ENCODE measurements around the gene TMEM200A. TPM values are rescaled to one million over a fixed set of nuclear protein-coding genes. Genes with fewer than 3 reads are reported as not detected.

The TMEM200A gene
- total and polyA plus RNA-seq, 10 of the 15 experiments (the other 5 are each of a cell fraction or from before 2014, with no cell fraction given): 5.5 to 12.4 (median 9.6) TPM

- H4K20me1 ChIP-seq (ENCODE audit: control insufficient read depth, insufficient read depth): no peaks in the 10 kb centered on the region
- H3K79me2 ChIP-seq (ENCODE audit: control insufficient read depth, insufficient read depth, low read length): no peaks in the 10 kb centered on the region
- no peak overlapping the region for H2AFZ ChIP-seq (ENCODE audit: control insufficient read depth, low read depth, low read length)
- H3K9me3 ChIP-seq (replicated peaks; ENCODE audit: control insufficient read depth, insufficient read depth, low read length): no peaks in the 10 kb centered on the region
- no peak overlapping the region for H3K9ac ChIP-seq (ENCODE audit: control insufficient read depth, insufficient read depth, low read length)
- no peak overlapping the region for H3K4me3 ChIP-seq
- DNase-seq (ENCODE audit: low read depth, low spot score) (no peak), ATAC-seq (no peak), FAIRE-seq (no peak)
- ChIA-PET POLR2A (no interaction called here), RAD21 (ENCODE audit: unreplicated experiment) (no interaction called here), CTCF (no interaction called here), SMC1A (ENCODE audit: uncharacterized antibody, unreplicated experiment) (interaction anchor here (1.9 kb wide), 1 partner anchor 10 kb away, joined by 7 read pairs; no protein-coding TSS in a partner anchor)
- H3K27me3 ChIP-seq (replicated peaks in 1 of 2; ENCODE audit: control insufficient read depth in 2 of 2, insufficient read depth in 2 of 2, low read length in 1 of 2): no peaks in the 10 kb centered on the region; a peak in 1 of 4 replicates
- no peak overlapping the region for H3K4me2 ChIP-seq (ENCODE audit: control insufficient read depth, insufficient read depth)
- in situ Hi-C loops (cut with MboI) (no loop called here), intact Hi-C loops (cut with micrococcal nuclease; ENCODE audit: unreplicated experiment) (no loop called here)
- no TSS peak for BruUV-seq (replicated peaks)
- 12% methylated on average over 5 of the region's 5 CpGs for WGBS (ENCODE audit: insufficient coverage, insufficient replicate concordance, low lambda C conversion rate, missing lambda C conversion rate)
- H3K36me3 ChIP-seq (ENCODE audit: control insufficient read depth in 2 of 2, insufficient read depth in 2 of 2, low read length in 1 of 2): no peaks in the 10 kb centered on the region
- no peak overlapping the region for H3K27ac ChIP-seq (ENCODE audit: control insufficient read depth, insufficient read depth)
- no peaks in the 10 kb centered on the region for H3K4me1 ChIP-seq (ENCODE audit: control insufficient read depth, insufficient read depth, low read length)
- TF ChIP-seq WRNIP1 (IDR thresholded peaks at IDR 0.05; ENCODE audit: borderline replicate concordance, low read depth, low read length) (no peak), ZBTB11 (CRISPR knock-in tag; IDR thresholded peaks at IDR 0.05) (no peak), ZZZ3 (IDR thresholded peaks at IDR 0.05; ENCODE audit: control insufficient read depth, insufficient read length, low read depth) (no peak), TBL1XR1 (IDR thresholded peaks at IDR 0.05; ENCODE audit: low read depth, low read length) (no peak), ATF7 (IDR thresholded peaks at IDR 0.05; ENCODE audit: low read depth) (no peak), JUND (IDR thresholded peaks at IDR 0.05; ENCODE audit: low read depth, low read length) (no peak), FOXM1 (IDR thresholded peaks at IDR 0.05; ENCODE audit: low read depth, low read length) (no peak), MXI1 (IDR thresholded peaks at IDR 0.05; ENCODE audit: low read depth, low read length) (no peak), NFXL1 (IDR thresholded peaks at IDR 0.05; ENCODE audit: borderline replicate concordance) (no peak), FOXK2 (IDR thresholded peaks at IDR 0.05) (no peak), NFYA (IDR thresholded peaks at IDR 0.05; ENCODE audit: borderline replicate concordance, low read depth, low read length) (no peak), MYC (IDR thresholded peaks at IDR 0.05; ENCODE audit: insufficient read depth, insufficient read length, insufficient replicate concordance, low read length, severe bottlenecking) (no peak), STAT1 (conservative IDR thresholded peaks at IDR 0.05) (no peak)
- TF ChIP-seq, protein P1, sequence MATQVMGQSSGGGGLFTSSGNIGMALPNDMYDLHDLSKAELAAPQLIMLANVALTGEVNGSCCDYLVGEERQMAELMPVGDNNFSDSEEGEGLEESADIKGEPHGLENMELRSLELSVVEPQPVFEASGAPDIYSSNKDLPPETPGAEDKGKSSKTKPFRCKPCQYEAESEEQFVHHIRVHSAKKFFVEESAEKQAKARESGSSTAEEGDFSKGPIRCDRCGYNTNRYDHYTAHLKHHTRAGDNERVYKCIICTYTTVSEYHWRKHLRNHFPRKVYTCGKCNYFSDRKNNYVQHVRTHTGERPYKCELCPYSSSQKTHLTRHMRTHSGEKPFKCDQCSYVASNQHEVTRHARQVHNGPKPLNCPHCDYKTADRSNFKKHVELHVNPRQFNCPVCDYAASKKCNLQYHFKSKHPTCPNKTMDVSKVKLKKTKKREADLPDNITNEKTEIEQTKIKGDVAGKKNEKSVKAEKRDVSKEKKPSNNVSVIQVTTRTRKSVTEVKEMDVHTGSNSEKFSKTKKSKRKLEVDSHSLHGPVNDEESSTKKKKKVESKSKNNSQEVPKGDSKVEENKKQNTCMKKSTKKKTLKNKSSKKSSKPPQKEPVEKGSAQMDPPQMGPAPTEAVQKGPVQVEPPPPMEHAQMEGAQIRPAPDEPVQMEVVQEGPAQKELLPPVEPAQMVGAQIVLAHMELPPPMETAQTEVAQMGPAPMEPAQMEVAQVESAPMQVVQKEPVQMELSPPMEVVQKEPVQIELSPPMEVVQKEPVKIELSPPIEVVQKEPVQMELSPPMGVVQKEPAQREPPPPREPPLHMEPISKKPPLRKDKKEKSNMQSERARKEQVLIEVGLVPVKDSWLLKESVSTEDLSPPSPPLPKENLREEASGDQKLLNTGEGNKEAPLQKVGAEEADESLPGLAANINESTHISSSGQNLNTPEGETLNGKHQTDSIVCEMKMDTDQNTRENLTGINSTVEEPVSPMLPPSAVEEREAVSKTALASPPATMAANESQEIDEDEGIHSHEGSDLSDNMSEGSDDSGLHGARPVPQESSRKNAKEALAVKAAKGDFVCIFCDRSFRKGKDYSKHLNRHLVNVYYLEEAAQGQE (IDR thresholded peaks at IDR 0.05; ENCODE audit: low read depth, low read length): no peak
- TF ChIP-seq, protein P2, sequence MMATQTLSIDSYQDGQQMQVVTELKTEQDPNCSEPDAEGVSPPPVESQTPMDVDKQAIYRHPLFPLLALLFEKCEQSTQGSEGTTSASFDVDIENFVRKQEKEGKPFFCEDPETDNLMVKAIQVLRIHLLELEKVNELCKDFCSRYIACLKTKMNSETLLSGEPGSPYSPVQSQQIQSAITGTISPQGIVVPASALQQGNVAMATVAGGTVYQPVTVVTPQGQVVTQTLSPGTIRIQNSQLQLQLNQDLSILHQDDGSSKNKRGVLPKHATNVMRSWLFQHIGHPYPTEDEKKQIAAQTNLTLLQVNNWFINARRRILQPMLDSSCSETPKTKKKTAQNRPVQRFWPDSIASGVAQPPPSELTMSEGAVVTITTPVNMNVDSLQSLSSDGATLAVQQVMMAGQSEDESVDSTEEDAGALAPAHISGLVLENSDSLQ (IDR thresholded peaks at IDR 0.05): no peak
Observed at GRCh38 chr6:130459316-130459715, 93.5 kb downstream of the TMEM200A start.
